ENCODE results near the gene FBLN2. TPM values are rescaled to one million over a fixed set of nuclear protein-coding genes. Genes with fewer than 3 reads are reported as not detected.

FBLN2 gene
- polyA plus RNA-seq, 1 of the 3 experiments (the other 2 are of a cell fraction): 5.2 TPM

GRCh38 chr3:13536832-13537231 lies 12.1 kb upstream of the FBLN2 start:
- no peak overlapping the region for H3K9ac ChIP-seq
- H3K4me2 ChIP-seq: no peak overlapping the region
- no peaks in the 10 kb centered on the region for H3K27me3 ChIP-seq (ENCODE audit: insufficient read depth)
- H3K9me3 ChIP-seq: no peaks in the 10 kb centered on the region
- ChIA-PET POLR2A (no interaction called here), CTCF (interaction anchor here (0.9 to 2.5 kb wide), 5 partner anchors 11 to 541 kb away, joined by 3 to 12 read pairs (median 6); no protein-coding TSS in a partner anchor)
- H3K4me1 ChIP-seq (ENCODE audit: control insufficient read depth in 1 of 2, insufficient read depth in 2 of 2, low read depth in 1 of 2, low read length in 1 of 2): peaks cover 0 to 13% of the 10 kb centered on the region in 2 experiments; a peak in 1 of 4 replicates
- H3K79me2 ChIP-seq (ENCODE audit: insufficient read depth): no peaks in the 10 kb centered on the region
- no peaks in the 10 kb centered on the region for H3K9me2 ChIP-seq
- no peak overlapping the region for H2AFZ ChIP-seq (ENCODE audit: low read depth)
- WGBS (ENCODE audit: low lambda C conversion rate): 82% methylated on average over 8 of the region's 8 CpGs
- H3K36me3 ChIP-seq (replicated peaks in 1 of 2; ENCODE audit: control insufficient read depth in 1 of 2, insufficient read depth in 2 of 2, low read length in 1 of 2): no peaks in the 10 kb centered on the region
- no peak for DNase-seq
- H3F3A ChIP-seq (replicated peaks; ENCODE audit: insufficient read depth): peaks cover 3% of the 10 kb centered on the region
- no peaks in the 10 kb centered on the region for H4K20me1 ChIP-seq (ENCODE audit: insufficient read depth)
- TF ChIP-seq PBX3 (IDR thresholded peaks at IDR 0.05) (no peak), YY1 (IDR thresholded peaks at IDR 0.05; ENCODE audit: low read depth) (no peak), USF1 (IDR thresholded peaks at IDR 0.05; ENCODE audit: borderline replicate concordance, low read depth) (no peak), FOXM1 (IDR thresholded peaks at IDR 0.05; ENCODE audit: low read depth) (no peak), EZH2phosphoT487 (IDR thresholded peaks at IDR 0.05; ENCODE audit: borderline replicate concordance, low read depth) (no peak), TEAD4 (IDR thresholded peaks at IDR 0.05; ENCODE audit: borderline replicate concordance, insufficient read depth) (no peak), NFIC (IDR thresholded peaks at IDR 0.05; ENCODE audit: borderline replicate concordance) (no peak), RAD21 (IDR thresholded peaks at IDR 0.05; ENCODE audit: low read length) (no peak), NRF1 (IDR thresholded peaks at IDR 0.05; ENCODE audit: low read depth, low read length) (no peak), RXRA (IDR thresholded peaks at IDR 0.05; ENCODE audit: borderline replicate concordance, low read depth) (no peak), SMC3 (IDR thresholded peaks at IDR 0.05; ENCODE audit: low read depth, low read length) (no peak), REST (IDR thresholded peaks at IDR 0.05; ENCODE audit: low read depth, low read length) (no peak), FOXJ3 (CRISPR knock-in tag; IDR thresholded peaks at IDR 0.05) (no peak), IRF3 (IDR thresholded peaks at IDR 0.05; ENCODE audit: low read depth, low read length) (no peak), POLR2AphosphoS5 (IDR thresholded peaks at IDR 0.05; ENCODE audit: low read depth, low read length) (no peak), MAX (IDR thresholded peaks at IDR 0.05; ENCODE audit: low read depth) (no peak), FOSL2 (IDR thresholded peaks at IDR 0.05; ENCODE audit: borderline replicate concordance, low read depth) (no peak), GATA2 (CRISPR knock-in tag; IDR thresholded peaks at IDR 0.05) (no peak), MEF2A (IDR thresholded peaks at IDR 0.05; ENCODE audit: borderline replicate concordance, low read depth) (no peak), ZBTB33 (IDR thresholded peaks at IDR 0.05; ENCODE audit: borderline replicate concordance, low read depth) (no peak)
- no peak overlapping the region for H3K4me3 ChIP-seq (ENCODE audit: low read depth in 2 of 2, low read length in 1 of 2)
- H3K27ac ChIP-seq (ENCODE audit: low read depth in 2 of 2, low read length in 1 of 2): no peak overlapping the region; a peak in 1 of 4 replicates

Measured in SK-N-SH (cell line).